ENCODE data around the gene CCT8.
"Not testable (repeated sequence)": the region's sequence is repeated elsewhere in the genome, so short reads cannot be mapped to it uniquely, and the experiment has no call there.

Gene CCT8

GRCh38 chr21:29077651-29078090 lies 4.2 kb upstream of the CCT8 start:
- peak; percentile 5 for DNase-seq (ENCODE audit: low spot score)

DNA sequence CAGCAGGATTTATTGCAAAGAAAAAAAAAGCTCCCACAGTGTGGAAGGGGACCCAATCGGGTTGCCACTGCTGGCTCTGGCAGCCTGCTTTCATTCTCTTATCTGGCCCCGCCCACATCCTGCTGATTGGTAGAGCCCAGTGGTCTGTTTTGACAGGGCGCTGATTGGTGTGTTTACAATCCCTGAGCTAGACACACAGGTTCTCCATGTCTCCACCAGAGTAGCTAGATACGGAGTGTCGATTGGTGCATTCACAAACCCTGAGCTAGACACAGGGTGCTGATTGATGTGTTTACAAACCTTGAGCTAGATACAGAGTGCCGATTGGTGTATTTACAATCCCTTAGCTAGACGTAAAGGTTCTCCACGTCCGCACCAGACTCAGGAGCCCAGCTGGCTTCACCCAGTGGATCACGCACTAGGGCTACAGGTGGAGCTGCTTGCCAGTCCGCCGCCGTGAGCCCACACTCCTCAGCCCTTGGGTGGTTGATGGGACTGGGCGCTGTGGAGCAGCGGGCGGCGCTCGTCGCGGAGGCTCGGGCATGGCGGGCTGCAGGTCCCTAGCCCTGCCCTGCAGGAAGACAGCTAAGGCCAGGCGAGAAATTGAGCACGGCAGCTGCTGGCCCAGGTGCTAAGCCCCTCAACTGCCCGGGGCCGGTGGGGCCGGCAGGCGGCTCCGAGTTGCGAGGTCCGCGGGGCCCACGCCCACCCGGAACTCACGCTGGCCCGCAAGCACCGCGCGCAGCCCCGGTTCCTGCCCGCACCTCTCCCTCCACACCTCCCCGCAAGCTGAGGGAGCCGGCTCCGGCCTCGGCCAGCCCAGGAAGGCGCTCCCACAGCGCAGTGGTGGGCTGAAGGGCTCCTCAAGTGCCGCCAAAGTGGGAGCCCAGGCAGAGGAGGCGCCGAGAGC lies 3.5 kb upstream of the CCT8 start:
- DNase-seq (ENCODE audit: low spot score): not testable (repeated sequence)

DNA sequence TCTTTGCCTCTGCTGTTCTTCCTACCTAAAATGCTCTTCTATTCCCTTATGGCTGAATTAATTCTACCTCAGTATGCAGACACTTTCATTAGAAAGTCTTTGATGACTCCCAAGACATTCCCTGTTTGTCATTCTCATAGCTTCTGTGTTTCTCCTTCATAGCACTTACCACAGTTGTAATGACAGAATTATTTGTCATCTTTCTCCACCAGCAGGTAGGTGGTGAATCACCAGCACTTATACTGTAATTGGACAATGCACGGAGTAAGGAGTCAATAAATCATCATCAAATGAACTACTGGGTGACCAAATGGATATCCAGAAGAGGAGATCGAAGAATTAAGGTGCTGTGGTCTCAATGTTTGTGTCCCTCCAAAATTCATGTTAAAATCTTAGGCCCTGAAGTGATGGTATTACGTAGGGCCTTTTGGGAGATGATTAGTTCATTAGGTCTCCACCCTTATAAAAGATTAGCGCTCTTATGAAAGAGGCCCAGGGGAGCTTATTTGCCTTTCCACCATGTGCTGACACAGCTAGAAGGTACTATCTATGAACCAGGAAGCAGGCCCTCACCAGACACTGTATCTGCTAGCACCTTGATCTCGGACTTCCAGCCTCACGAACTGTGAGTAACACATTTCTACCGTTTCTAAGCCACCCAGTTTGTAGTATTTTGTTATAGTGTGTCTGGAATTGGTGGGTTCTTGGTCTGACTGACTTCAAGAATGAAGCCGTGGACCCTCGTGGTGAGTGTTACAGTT lies 2.4 kb upstream of the CCT8 start:
- DNase-seq (ENCODE audit: low spot score): no peak

- DNase-seq (ENCODE audit: low spot score): no peak
Observed at GRCh38 chr21:29074783-29075182, 1.3 kb upstream of the CCT8 start.

DNA sequence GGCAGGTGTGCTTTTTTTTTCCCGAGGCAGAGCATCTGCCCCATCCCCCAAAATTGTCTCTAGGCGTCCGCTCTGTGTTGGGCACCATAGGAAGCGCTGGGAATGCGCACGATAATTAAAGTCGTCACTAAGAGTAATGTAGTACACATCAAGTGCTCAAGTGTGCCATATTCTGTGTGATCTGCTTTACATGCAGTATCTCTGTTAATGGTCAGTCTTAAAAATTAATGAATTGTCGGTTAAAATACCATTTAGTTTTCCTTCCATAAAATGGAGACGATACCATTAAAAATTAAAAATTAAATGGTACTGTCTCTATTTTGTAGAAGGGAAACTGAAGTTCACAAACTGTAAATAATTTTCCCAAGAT lies 544 bp upstream of the CCT8 start:
- DNase-seq (ENCODE audit: low spot score): no peak

GRCh38 chr21:29072873-29073221 lies 601 bp downstream of the CCT8 start:
- peak; percentile 28 for DNase-seq (ENCODE audit: low spot score)

DNA sequence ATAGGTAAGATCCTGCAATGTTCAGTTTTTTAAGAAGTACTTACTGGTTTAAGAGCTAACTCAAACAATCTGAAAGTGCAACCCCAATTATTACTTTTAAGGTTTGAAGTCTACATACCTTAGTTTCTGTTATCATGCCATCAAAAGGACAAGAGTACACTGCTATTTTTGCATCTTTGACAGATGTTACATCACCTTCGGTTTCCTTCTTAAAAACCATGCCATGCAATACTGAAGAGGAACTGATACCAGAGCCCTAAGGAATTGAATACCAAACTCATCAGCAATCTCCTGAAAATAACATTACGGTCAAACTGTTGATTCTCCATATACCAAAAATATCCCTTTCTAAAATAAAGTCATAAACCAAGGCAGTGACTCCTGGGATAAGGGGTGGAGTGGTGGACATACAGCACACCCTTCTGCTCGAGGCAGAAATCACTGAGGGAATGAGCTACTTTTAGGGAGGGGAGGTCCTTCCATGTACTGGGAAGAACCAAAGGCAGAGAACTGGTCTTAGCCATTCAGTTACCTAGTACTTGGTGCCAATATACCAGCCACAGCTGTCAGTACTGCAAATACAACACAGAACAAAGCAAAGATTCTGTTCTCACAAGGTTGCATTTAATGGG lies 8.5 kb downstream of the CCT8 start:
- no peak for DNase-seq (ENCODE audit: low spot score)

- DNase-seq (ENCODE audit: low spot score): no peak
Observed at GRCh38 chr21:29056538-29057050, 16.9 kb downstream of the CCT8 start.

- DNase-seq (ENCODE audit: low spot score): no peak
Observed at GRCh38 chr21:29056005-29056404, 17.4 kb downstream of the CCT8 start.

DNA sequence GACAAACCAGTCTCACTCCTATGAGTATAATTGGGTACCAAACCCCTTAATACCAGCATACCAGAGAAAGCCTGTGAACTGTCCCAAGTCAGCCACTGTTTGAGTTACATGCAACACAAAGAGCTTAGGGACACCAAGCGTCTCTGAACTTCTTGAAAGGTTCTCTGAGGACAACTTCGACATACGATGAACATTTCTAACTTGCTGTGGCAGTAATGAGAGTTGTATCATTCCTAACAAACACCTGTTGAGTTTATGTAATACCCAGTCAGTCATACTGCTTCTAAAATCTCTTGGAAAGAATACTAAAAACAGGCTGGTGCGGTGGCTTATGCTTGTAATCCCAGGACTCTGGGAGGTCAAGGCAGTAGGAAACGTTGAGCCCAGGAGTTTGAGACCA lies 18.4 kb downstream of the CCT8 start:
- no peak for DNase-seq (ENCODE audit: low spot score)

- no peak for DNase-seq (ENCODE audit: low spot score)
Observed at GRCh38 chr21:29053656-29054055, 19.8 kb downstream of the CCT8 start.

- no peak for DNase-seq (ENCODE audit: low spot score)
Observed at GRCh38 chr21:29053011-29053553, 20.4 kb downstream of the CCT8 start.

DNA sequence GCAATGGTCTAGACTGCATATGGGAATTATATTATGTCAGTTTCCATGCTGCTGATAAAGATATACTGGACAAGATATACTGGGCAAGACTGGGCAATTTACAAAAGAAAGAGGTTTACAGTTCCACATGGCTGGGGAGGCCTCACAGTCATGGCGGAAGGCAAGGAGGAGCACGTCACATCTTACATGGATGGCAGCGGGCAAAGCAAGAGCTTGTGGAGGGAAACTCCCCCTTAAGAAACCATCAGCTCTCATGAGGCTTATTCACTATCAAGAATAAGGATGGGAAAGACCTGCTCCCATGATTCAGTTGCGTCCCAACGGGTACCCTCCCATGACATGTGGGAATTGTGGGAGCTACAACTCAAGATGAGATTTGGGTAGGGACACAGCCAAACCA lies 21.2 kb downstream of the CCT8 start:
- no peak for DNase-seq (ENCODE audit: low spot score)

DNA sequence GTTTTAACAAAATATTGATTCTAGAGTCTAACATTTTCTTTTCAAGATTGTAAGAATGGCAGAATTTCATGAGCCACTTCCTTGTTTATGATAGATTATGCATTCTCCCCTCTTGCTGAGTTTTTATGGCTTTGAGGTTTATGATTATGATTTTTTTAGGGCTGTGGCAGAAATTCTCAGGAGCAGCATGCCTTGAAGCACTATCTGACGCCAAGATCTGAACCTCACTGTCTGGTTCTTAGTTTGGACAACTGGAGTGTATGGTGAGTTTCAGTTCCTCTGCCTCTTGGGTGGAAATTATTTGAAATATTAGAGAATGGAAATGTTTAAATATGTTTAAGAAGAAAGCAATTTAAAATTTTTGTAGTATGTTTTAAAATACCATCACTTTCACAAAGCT lies 38.8 kb downstream of the CCT8 start:
- no peak for DNase-seq (ENCODE audit: low spot score)

GRCh38 chr21:29033871-29034270 lies 39.6 kb downstream of the CCT8 start:
- DNase-seq (ENCODE audit: low spot score): no peak

GRCh38 chr21:29033301-29033700 lies 40.1 kb downstream of the CCT8 start:
- no peak for DNase-seq (ENCODE audit: low spot score)

GRCh38 chr21:29030909-29031308 lies 42.5 kb downstream of the CCT8 start:
- no peak for DNase-seq (ENCODE audit: low spot score)

DNA sequence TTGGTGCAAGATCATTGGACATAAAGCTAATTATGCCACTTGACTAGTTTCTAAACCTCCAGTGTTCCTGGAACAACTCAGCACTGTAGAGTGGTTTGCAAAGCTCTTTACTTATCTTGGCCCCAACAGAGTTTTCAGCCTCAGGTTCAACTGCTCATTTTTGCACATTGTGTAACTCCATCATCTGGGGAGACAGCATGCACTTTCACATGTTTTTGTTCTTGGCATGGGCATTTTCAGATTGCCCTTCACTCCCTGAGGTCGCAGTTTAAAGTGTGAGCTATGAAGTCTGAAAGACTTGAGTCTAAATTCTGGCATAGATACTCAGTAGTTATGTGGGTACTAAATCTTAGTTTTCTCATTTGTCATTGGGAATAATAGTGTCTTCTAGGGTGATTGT lies 43.9 kb downstream of the CCT8 start:
- DNase-seq (ENCODE audit: low spot score): no peak

GRCh38 chr21:29025328-29025713 lies 48.1 kb downstream of the CCT8 start:
- peak; percentile 10 for DNase-seq (ENCODE audit: low spot score)

- peak; percentile 99 for DNase-seq (ENCODE audit: low spot score)
Observed at GRCh38 chr21:29024474-29025327, 48.7 kb downstream of the CCT8 start, which contains the start of gene USP16. Gene USP16, plus strand, starts transcription at chr21:29024668. Its CDS starts 3,246 bp downstream, at chr21:29027914.

- no peak for DNase-seq (ENCODE audit: low spot score)
Observed at GRCh38 chr21:29022166-29022565, 51.3 kb downstream of the CCT8 start.
